GM20000 (cell line): ENCODE measurements around the gene PRRT4.

ENCODE experiments used
- DNase-seq: peaks from one replicate; pipeline ENCODE4 v3.0.0; 2012; ENCODE audit warnings: low spot score
- CTCF ChIP-seq: IDR thresholded peaks from 2 replicates; pipeline ENCODE4 v1.5.1; 2012; ENCODE audit warnings: mild to moderate bottlenecking, control low read depth; ENCODE audit errors: extremely low read depth, missing control alignments

Gene PRRT4

GRCh38 chr7:128366986-128367385, 5.5 kb upstream of the PRRT4 start:
- TF ChIP-seq CTCF: no peak
- DNase-seq: no peak

DNA sequence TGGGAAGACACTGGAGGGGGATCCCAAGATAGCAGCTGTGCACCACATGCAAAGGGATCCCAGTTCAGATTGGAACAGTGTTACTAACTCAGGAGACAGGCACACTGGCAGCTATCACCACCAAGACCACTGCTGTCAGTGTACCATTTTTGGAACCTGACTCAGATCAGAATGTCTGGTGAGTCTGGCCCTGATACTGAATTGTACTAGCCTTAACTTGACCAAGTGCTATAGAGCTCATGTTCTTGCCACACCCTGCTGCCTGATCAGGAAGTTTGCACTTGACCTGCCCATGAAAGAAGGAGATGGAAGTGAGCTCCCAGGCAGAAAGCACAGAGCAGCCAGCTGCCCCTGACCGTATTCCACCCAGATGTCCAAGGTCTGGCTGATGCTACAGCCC, 4.8 kb upstream of the PRRT4 start:
- no peak for TF ChIP-seq CTCF
- no peak for DNase-seq

DNA sequence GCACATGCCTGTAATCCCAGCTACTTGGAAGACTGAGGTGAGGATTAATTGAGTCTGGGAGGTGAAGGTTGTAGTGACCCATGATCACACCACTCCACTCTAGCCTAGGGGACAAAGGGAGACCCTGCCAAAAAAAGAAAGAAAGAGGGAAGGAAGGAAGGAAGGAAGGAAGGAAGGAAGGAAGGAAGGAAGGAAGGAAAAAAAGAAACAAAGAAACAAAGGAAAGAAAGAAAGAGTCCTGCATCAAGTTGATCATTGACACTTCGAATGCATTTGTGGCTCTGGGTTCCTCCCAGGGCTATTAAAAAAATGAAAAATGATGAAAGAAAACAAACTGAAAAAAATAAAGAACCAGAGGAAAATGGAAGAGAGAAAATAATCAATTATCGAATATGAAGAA, 3.9 kb upstream of the PRRT4 start:
- no peak for TF ChIP-seq CTCF
- no peak for DNase-seq

GRCh38 chr7:128364166-128364870, 2.8 kb upstream of the PRRT4 start:
- no peak for TF ChIP-seq CTCF
- DNase-seq: no peak

DNA sequence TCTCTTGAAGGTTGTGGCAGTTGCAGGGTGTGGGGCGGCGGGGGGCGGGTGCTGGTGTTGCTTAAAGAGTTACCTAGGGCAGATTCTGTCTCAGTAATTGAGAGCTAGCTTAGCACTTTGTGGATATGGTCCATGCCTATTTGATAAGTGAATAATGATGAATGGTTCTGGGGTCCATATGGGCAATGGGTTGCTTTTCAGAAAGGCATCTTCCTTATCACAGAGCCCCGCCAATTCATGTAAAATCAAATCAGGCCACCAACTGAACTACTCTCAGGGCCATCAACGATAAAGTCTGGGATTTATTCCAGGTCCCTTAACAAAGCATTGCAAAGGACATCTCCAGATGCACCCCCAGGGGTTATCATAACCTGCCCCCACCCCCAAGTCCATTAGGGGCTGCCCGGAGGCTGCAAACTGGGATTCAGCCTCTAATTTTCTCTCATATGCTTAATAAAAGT, 1.8 kb upstream of the PRRT4 start:
- DNase-seq: no peak
- TF ChIP-seq CTCF: no peak

DNA sequence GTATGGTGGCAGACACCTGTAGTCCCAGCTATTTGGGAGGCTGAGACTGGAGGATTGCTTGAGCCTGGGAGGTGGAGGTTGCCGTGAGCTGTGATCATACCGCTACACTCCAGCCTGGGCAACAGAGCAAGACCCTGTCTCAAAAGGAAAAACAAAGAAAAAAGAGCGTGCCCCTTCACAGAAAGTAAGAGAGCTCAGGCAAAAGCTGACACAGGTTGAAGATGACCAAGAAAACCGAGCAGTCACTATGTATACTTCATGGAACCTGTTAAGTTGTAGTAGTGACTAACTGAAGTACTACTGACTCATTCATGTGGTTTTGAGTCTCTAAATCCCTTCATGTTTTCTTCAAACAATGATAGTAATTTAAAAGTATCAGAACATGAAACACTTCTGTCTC, 1.2 kb upstream of the PRRT4 start:
- no peak for TF ChIP-seq CTCF
- no peak for DNase-seq

- DNase-seq: no peak
- no peak for TF ChIP-seq CTCF
Observed at GRCh38 chr7:128360359-128360678, 1.2 kb downstream of the PRRT4 start.
